ENCODE results near the gene ASXL2.

Gene ASXL2

GRCh38 chr2:25797620-25798488 is 80.4 kb downstream of the ASXL2 start:
- DNase-seq: peak; percentile 45

GRCh38 chr2:25794544-25795276 is 83.6 kb downstream of the ASXL2 start:
- peak; percentile 29 for DNase-seq

GRCh38 chr2:25790074-25790790 is 88.1 kb downstream of the ASXL2 start:
- DNase-seq: no peak

GRCh38 chr2:25788457-25788856 is 89.8 kb downstream of the ASXL2 start:
- DNase-seq: no peak

GRCh38 chr2:25787020-25787419 is 91.3 kb downstream of the ASXL2 start:
- DNase-seq: no peak

- no peak for DNase-seq
Measured at GRCh38 chr2:25784404-25784803, 93.9 kb downstream of the ASXL2 start.

GRCh38 chr2:25777077-25777476 is 101.2 kb downstream of the ASXL2 start:
- no peak for DNase-seq

GRCh38 chr2:25772078-25772477 is 106.2 kb downstream of the ASXL2 start:
- DNase-seq: no peak

GRCh38 chr2:25763575-25763974 is 114.7 kb downstream of the ASXL2 start:
- no peak for DNase-seq

GRCh38 chr2:25760297-25760696 is 118.0 kb downstream of the ASXL2 start:
- DNase-seq: no peak

GRCh38 chr2:25758348-25758747 is 119.9 kb downstream of the ASXL2 start:
- no peak for DNase-seq

GRCh38 chr2:25757906-25758305 is 120.4 kb downstream of the ASXL2 start:
- no peak for DNase-seq

GRCh38 chr2:25756536-25756935 is 121.8 kb downstream of the ASXL2 start:
- DNase-seq: no peak

GRCh38 chr2:25749676-25750075 is 128.6 kb downstream of the ASXL2 start:
- no peak for DNase-seq

- no peak for DNase-seq
Measured at GRCh38 chr2:25744055-25744454, 134.2 kb downstream of the ASXL2 start.

- DNase-seq: no peak
Measured at GRCh38 chr2:25743132-25743830, 135.0 kb downstream of the ASXL2 start.

GRCh38 chr2:25742501-25742900 is 135.8 kb downstream of the ASXL2 start:
- DNase-seq: no peak

GRCh38 chr2:25740810-25741381 is 137.4 kb downstream of the ASXL2 start:
- DNase-seq: no peak

GRCh38 chr2:25738383-25739343 is 139.6 kb downstream of the ASXL2 start:
- no peak for DNase-seq

- no peak for DNase-seq
Measured at GRCh38 chr2:25736899-25737515, 141.3 kb downstream of the ASXL2 start.

- no peak for DNase-seq
Measured at GRCh38 chr2:25735835-25736234, 142.5 kb downstream of the ASXL2 start.

Measured in activated CD4-positive, alpha-beta T cell treated with anti-CD3 and anti-CD28 coated beads for 48 hours (primary cell).